ENCODE data around the gene POU2F3.

- TF ChIP-seq SAP30 (IDR thresholded peaks at IDR 0.05; ENCODE audit: insufficient read depth, insufficient replicate concordance, low read length): no peak
- TF ChIP-seq, protein P1, sequence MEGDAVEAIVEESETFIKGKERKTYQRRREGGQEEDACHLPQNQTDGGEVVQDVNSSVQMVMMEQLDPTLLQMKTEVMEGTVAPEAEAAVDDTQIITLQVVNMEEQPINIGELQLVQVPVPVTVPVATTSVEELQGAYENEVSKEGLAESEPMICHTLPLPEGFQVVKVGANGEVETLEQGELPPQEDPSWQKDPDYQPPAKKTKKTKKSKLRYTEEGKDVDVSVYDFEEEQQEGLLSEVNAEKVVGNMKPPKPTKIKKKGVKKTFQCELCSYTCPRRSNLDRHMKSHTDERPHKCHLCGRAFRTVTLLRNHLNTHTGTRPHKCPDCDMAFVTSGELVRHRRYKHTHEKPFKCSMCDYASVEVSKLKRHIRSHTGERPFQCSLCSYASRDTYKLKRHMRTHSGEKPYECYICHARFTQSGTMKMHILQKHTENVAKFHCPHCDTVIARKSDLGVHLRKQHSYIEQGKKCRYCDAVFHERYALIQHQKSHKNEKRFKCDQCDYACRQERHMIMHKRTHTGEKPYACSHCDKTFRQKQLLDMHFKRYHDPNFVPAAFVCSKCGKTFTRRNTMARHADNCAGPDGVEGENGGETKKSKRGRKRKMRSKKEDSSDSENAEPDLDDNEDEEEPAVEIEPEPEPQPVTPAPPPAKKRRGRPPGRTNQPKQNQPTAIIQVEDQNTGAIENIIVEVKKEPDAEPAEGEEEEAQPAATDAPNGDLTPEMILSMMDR (IDR thresholded peaks at IDR 0.05; ENCODE audit: control extremely low read depth in 1 of 3, insufficient read depth in 1 of 3, low read depth in 1 of 3, low read length in 3 of 3): no peak
- no peak for TF ChIP-seq SIN3A (conservative IDR thresholded peaks at IDR 0.05 in 1 of 2, IDR thresholded peaks at IDR 0.05 in 1 of 2; ENCODE audit: low read depth in 1 of 2, low read length in 2 of 2)
- TF ChIP-seq MAFK (IDR thresholded peaks at IDR 0.05; ENCODE audit: low read depth, low read length): no peak
- no peak for TF ChIP-seq YY1 (IDR thresholded peaks at IDR 0.05; ENCODE audit: low read depth, low read length)
- no peak for TF ChIP-seq POLR2AphosphoS5 (IDR thresholded peaks at IDR 0.05; ENCODE audit: low read depth, low read length)
- TF ChIP-seq CEBPB (IDR thresholded peaks at IDR 0.05; ENCODE audit: low read depth, low read length): no peak
- TF ChIP-seq SP1 (IDR thresholded peaks at IDR 0.05; ENCODE audit: low read depth, low read length): no peak
- TF ChIP-seq E2F6 (IDR thresholded peaks at IDR 0.05): no peak
- TF ChIP-seq GABPA (IDR thresholded peaks at IDR 0.05; ENCODE audit: borderline replicate concordance, insufficient read depth, low read length): no peak
- TF ChIP-seq POLR2A (IDR thresholded peaks at IDR 0.05; ENCODE audit: control extremely low read depth in 1 of 2, low read depth in 2 of 2, low read length in 2 of 2): no peak
- no peak for TF ChIP-seq SIX5 (IDR thresholded peaks at IDR 0.05; ENCODE audit: low read depth, low read length)
Measured at GRCh38 chr11:120218695-120219033, 21.3 kb upstream of the POU2F3 start.
